Astrocyte of the spinal cord (primary cell): Measurements from ENCODE around the gene CNEP1R1.

Source experiments
- DNase-seq: peaks from one replicate; pipeline ENCODE4 v3.0.0; 2011; ENCODE audit warnings: low read depth, low spot score
- H3K4me3 ChIP-seq: 2 replicates; pipeline ENCODE4 v1.5.1; 2011; ENCODE audit warnings: low read depth, mild to moderate bottlenecking, low read length, moderate library complexity
- CTCF ChIP-seq: IDR thresholded peaks from 2 replicates; pipeline ENCODE4 v1.5.1; 2012; ENCODE audit warnings: low read depth, mild to moderate bottlenecking, low read length, inconsistent platforms
- in situ Hi-C: cut with HindIII; loops from 2 replicates; pipeline ENCODE4 v1.10.0; 2017; ENCODE audit warnings: low sequenced_read_pairs

CNEP1R1 gene

GRCh38 chr16:49992825-49993224 is 32.2 kb upstream of the CNEP1R1 start:
- in situ Hi-C loops = no loop called here
- no peak for TF ChIP-seq CTCF
- no peak for DNase-seq
- H3K4me3 ChIP-seq = no peak overlapping the region

- no peak for TF ChIP-seq CTCF
Measured at GRCh38 chr16:49993579-49993978, 31.4 kb upstream of the CNEP1R1 start.

GRCh38 chr16:49994006-49994405 is 31.0 kb upstream of the CNEP1R1 start:
- no peak overlapping the region for H3K4me3 ChIP-seq
- no peak for TF ChIP-seq CTCF
- in situ Hi-C loops = no loop called here
- DNase-seq = no peak

More at GRCh38 chr16:49993579-49993978, 31.4 kb upstream of the CNEP1R1 start:
- in situ Hi-C loops = no loop called here
- DNase-seq = no peak
- no peak overlapping the region for H3K4me3 ChIP-seq

DNA sequence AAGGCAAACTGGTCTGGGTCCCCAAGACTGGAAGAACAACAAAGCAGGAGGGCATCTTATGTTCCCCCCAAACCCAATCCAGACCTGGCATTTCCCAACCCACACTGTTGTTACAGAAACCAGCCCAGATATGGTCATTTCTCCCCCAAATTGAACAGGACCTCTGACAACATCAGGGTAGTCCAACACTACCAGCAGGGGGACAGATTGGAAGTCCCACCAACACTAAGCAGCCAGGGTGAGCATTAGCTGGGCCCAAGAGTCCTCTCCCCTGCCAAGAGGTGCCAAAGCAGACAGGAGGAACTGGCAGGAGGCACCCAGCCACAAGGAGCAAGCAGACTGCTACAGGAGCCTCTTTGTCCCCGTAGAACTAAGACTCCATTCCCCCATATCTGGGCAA is 29.3 kb upstream of the CNEP1R1 start:
- in situ Hi-C loops = no loop called here
- peak; percentile 7 for TF ChIP-seq CTCF
- no peak for DNase-seq
- no peak overlapping the region for H3K4me3 ChIP-seq

- TF ChIP-seq CTCF = no peak
- in situ Hi-C loops = no loop called here
- DNase-seq = no peak
- H3K4me3 ChIP-seq = no peak overlapping the region
Measured at GRCh38 chr16:49997721-49998251, 27.2 kb upstream of the CNEP1R1 start.

DNA sequence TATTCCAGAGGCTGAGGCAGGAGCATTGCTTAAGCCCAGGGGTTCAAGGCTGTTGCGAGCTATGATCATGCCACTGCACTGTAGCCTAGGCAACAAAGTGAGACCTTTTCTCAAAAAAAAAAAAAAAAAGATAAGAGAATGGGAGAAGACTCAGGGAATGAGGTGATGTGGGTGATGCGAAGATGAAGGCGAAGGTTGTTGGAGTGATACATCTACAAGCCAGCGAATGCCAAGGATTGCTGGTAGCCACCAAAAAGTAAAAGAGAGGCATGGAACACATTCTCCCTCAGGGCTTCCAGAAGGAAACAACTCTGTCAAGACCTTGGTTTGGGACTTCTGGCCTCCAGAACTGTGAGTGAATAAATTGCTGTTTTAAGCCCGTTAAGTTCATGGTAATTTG is 26.0 kb upstream of the CNEP1R1 start:
- no peak overlapping the region for H3K4me3 ChIP-seq
- in situ Hi-C loops = no loop called here
- no peak for TF ChIP-seq CTCF
- no peak for DNase-seq

DNA sequence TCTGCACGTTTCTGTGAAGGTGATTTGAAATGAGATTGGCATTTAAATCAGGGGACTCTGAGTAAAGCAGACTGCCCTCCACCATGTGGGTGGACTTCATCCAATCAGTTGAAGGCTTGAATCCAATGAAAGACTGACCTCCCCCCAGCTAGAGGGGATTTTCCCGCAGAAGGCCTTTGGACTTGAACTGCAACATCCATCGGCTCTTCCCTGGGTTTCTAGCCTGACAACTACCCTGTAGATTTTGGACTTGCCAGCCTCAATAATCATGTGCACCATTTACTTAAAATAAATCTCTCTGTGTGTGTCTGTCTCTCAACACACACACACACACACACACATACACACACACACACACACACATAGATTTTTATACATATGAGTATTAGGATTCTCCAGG is 23.9 kb upstream of the CNEP1R1 start:
- in situ Hi-C loops = no loop called here

More for the DNA sequence above, 23.9 kb upstream of the CNEP1R1 start:
- no peak overlapping the region for H3K4me3 ChIP-seq
- no peak for DNase-seq
- no peak for TF ChIP-seq CTCF
